Activated naive CD4-positive, alpha-beta T cell (primary cell): Measurements from ENCODE around the gene PLPP4.

Experiments
- DNase-seq, 4 experiments: peaks; one replicate each; lab custom pipeline; 2025; lab: John Stamatoyannopoulos, UW

Gene PLPP4

GRCh38 chr10:120610791-120611190, 153.8 kb downstream of the PLPP4 start:
- no peak for DNase-seq

- DNase-seq: no peak
These were observed 155.7 kb downstream of the PLPP4 start for GRCh38 chr10:120612756-120613155.

- no peak for DNase-seq
These were observed 156.2 kb downstream of the PLPP4 start for GRCh38 chr10:120613180-120613579.

GRCh38 chr10:120614680-120615079, 157.7 kb downstream of the PLPP4 start:
- no peak for DNase-seq

- no peak for DNase-seq
These were observed 159.4 kb downstream of the PLPP4 start for GRCh38 chr10:120616311-120616911.

GRCh38 chr10:120628197-120628596, 171.2 kb downstream of the PLPP4 start:
- DNase-seq: no peak

- DNase-seq: no peak
These were observed 173.2 kb downstream of the PLPP4 start for GRCh38 chr10:120630266-120630665.

- DNase-seq: no peak
These were observed 175.0 kb downstream of the PLPP4 start for GRCh38 chr10:120632047-120632446.

GRCh38 chr10:120632942-120633341, 175.9 kb downstream of the PLPP4 start:
- no peak for DNase-seq

- no peak for DNase-seq
These were observed 177.6 kb downstream of the PLPP4 start for GRCh38 chr10:120634659-120635058.
